Activated T-cell treated with anti-CD3 and anti-CD28 coated beads, Interleukin-2, amount 50 U/mL, for 48 hours (primary cell): Measurements from ENCODE around the gene ACVR1.
"Not testable (repeated sequence)": the region's sequence is repeated elsewhere in the genome, so short reads cannot be mapped to it uniquely, and the experiment has no call there.

Source experiments
- DNase-seq, 2 experiments: peaks; one replicate each; pipeline ENCODE4 v3.0.0-alpha.2; 2020

Gene ACVR1

GRCh38 chr2:157891643-157892041 lies 15.5 kb upstream of the ACVR1 start:
- no peak for DNase-seq

GRCh38 chr2:157890969-157891642 lies 15.0 kb upstream of the ACVR1 start:
- no peak for DNase-seq

GRCh38 chr2:157887946-157888345 lies 11.8 kb upstream of the ACVR1 start:
- DNase-seq: no peak

GRCh38 chr2:157884533-157884932 lies 8.4 kb upstream of the ACVR1 start:
- not testable (repeated sequence) for DNase-seq

- no peak for DNase-seq
These were observed 4.8 kb upstream of the ACVR1 start for GRCh38 chr2:157880927-157881326.

GRCh38 chr2:157877761-157878400 lies 1.8 kb upstream of the ACVR1 start:
- DNase-seq: no peak

- no peak for DNase-seq
These were observed 632 bp upstream of the ACVR1 start for GRCh38 chr2:157876786-157877138.

GRCh38 chr2:157875641-157876065 lies 477 bp downstream of the ACVR1 start:
- peak; percentile 67 to 79 for DNase-seq

- DNase-seq: peak; percentile 38 to 43
These were observed 1.0 kb downstream of the ACVR1 start for GRCh38 chr2:157874997-157875640.

GRCh38 chr2:157874348-157874747 lies 1.8 kb downstream of the ACVR1 start:
- DNase-seq: no peak

GRCh38 chr2:157872791-157873190 lies 3.3 kb downstream of the ACVR1 start:
- DNase-seq: no peak

GRCh38 chr2:157871415-157871814 lies 4.7 kb downstream of the ACVR1 start:
- no peak for DNase-seq

- no peak for DNase-seq
These were observed 7.1 kb downstream of the ACVR1 start for GRCh38 chr2:157868993-157869392.

GRCh38 chr2:157867703-157868102 lies 8.4 kb downstream of the ACVR1 start:
- DNase-seq: no peak

GRCh38 chr2:157866666-157867642 lies 9.2 kb downstream of the ACVR1 start:
- DNase-seq: no peak

GRCh38 chr2:157866202-157866601 lies 9.9 kb downstream of the ACVR1 start:
- no peak for DNase-seq

- DNase-seq: no peak
These were observed 11.2 kb downstream of the ACVR1 start for GRCh38 chr2:157864857-157865430.

GRCh38 chr2:157858846-157859245 lies 17.3 kb downstream of the ACVR1 start:
- DNase-seq: no peak

GRCh38 chr2:157857881-157858280 lies 18.2 kb downstream of the ACVR1 start:
- DNase-seq: no peak

- DNase-seq: no peak
These were observed 20.0 kb downstream of the ACVR1 start for GRCh38 chr2:157856187-157856515.

- DNase-seq: no peak
These were observed 22.3 kb downstream of the ACVR1 start for GRCh38 chr2:157853820-157854219.

- DNase-seq: no peak
These were observed 22.9 kb downstream of the ACVR1 start for GRCh38 chr2:157853211-157853610.

GRCh38 chr2:157849591-157849990 lies 26.5 kb downstream of the ACVR1 start:
- DNase-seq: no peak
